Effector CD8-positive, alpha-beta T cell (primary cell): ENCODE results near the gene GRID2IP.

Experiments used
- DNase-seq: peaks from one replicate; lab custom pipeline; 2025; lab: John Stamatoyannopoulos, UW

GRID2IP gene

GRCh38 chr7:6447581-6448199, 103.6 kb downstream of the GRID2IP start, which contains the start of gene DAGLB:
TSS of gene DAGLB (minus strand) at chr7:6447954. CDS start at chr7:6447842, 112 bp downstream.
- peak; percentile 93 for DNase-seq
